Measurements from ENCODE around the gene IQGAP1.
A peak's percentile ranks its signal among the peaks of the same experiment; 100 is the strongest.
"Not testable (repeated sequence)": the region's sequence is repeated elsewhere in the genome, so short reads cannot be mapped to it uniquely, and the experiment has no call there.

The IQGAP1 gene

GRCh38 chr15:90489944-90490343, 101.9 kb downstream of the IQGAP1 start:
- no peak overlapping the region for H3K27ac ChIP-seq
- TF ChIP-seq CTCF (conservative IDR thresholded peaks at IDR 0.05) = no peak

- TF ChIP-seq CTCF (conservative IDR thresholded peaks at IDR 0.05) = no peak
- H3K27ac ChIP-seq = no peak overlapping the region
These were observed 105.6 kb downstream of the IQGAP1 start for GRCh38 chr15:90493647-90494046.

GRCh38 chr15:90495067-90495466, 107.0 kb downstream of the IQGAP1 start:
- no peak for TF ChIP-seq CTCF (conservative IDR thresholded peaks at IDR 0.05)
- no peak overlapping the region for H3K27ac ChIP-seq

DNA sequence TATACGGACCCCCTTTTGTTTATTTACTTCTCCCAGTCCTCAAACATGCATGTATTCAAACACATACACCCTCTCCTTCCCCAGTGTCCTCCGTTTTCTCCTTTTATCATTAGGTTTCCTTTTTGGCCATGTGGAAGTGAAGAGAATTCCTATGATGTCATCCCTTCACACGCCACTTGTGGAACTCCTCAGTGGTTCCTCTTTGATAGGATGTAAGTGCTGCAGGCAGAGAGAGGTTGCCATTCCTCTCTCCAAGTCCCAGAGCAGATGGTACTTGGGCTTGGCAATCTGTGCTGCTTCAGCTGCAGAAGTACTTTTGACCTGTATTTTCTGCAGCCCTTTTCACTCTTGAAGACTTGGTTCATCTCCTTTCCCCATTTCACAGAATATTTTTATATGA, 108.7 kb downstream of the IQGAP1 start:
- peak overlapping the region; percentile 48 for H3K27ac ChIP-seq
- TF ChIP-seq CTCF (conservative IDR thresholded peaks at IDR 0.05) = no peak

DNA sequence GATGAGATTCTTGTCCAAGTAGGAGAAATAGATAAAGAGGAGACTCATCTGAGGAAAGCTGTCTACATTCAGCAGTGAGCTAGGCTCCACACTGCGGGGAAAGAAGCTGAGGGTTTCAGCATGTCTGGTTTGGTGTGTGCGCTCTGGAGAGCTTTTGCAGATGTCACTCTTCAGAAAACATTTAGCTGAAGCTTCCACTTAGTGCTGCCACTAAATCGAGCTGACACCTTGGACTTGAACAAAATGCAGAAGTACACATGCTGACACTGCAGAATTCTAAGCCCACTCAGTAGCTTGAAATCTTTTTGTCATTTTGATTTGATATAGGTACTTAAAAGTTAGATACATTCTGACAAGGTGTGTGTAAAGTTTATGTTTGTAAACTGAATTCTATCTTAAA, 109.3 kb downstream of the IQGAP1 start:
- TF ChIP-seq CTCF (conservative IDR thresholded peaks at IDR 0.05) = no peak
- H3K27ac ChIP-seq = peak overlapping the region; percentile 48

DNA sequence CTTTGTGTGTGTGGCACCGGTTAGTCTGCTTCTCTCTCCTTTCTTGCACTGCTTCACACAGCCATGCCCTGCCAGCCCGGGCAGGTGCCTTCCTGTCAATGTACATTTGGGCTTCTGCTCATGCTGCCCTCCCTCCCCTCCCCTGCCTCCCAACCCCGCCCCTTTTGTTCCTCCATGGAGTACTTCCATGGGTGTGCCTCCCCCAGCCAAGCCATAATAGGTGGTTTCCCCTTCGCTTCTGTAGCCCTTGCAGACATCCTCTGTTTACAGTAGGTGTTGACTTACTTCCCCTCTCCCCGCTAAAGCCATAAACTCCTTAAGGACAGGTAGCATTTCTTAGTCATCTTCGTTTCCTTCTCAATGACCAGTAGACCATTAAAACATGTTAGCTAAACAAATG, 109.9 kb downstream of the IQGAP1 start:
- H3K27ac ChIP-seq = peak overlapping the region; percentile 48
- TF ChIP-seq CTCF (conservative IDR thresholded peaks at IDR 0.05) = no peak

- no peak for TF ChIP-seq CTCF (conservative IDR thresholded peaks at IDR 0.05)
- no peak overlapping the region for H3K27ac ChIP-seq
These were observed 112.1 kb downstream of the IQGAP1 start for GRCh38 chr15:90500171-90500570.

- TF ChIP-seq CTCF (conservative IDR thresholded peaks at IDR 0.05) = no peak
- H3K27ac ChIP-seq = no peak overlapping the region
These were observed 113.9 kb downstream of the IQGAP1 start for GRCh38 chr15:90501898-90502297.

DNA sequence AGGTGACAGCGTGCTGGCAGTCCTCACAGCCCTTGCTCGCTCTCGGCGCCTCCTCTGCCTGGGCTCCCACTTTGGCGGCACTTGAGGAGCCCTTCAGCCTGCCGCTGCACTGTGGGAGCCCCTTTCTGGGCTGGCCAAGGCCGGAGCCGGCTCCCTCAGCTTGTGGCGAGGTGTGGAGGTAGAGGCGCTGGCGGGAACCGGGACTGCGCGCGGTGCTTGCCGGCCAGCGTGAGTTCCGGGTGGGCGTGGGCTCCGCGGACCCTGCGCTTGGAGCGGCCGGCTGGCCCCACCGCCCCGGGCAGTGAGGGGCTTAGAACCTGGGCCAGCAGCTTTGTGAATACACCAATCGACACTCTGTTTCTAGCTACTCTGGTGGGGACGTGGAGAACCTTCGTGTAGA, 122.7 kb downstream of the IQGAP1 start:
- H3K27ac ChIP-seq = not testable (repeated sequence)

DNA sequence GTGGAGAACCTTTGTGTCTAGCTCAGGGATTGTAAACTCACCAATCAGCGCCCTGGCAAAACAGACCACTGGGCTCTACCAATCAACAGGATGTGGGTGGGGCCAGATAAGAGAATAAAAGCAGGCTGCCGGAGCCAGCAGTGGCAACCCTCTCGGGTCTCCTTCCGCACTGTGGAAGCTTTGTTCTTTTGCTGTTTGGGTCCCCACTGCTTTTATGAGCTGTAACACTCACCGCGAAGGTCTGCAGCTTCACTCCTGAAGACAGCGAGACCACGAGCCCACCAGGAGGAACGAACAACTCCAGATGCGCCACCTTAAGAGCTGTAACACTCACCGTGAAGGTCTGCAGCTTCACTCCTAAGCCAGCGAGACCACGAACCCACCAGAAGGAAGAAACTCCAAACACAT, 123.2 kb downstream of the IQGAP1 start:
- H3K27ac ChIP-seq = not testable (repeated sequence)

All from VCaP (cell line).